Activated CD4-positive, alpha-beta T cell treated with anti-CD3 and anti-CD28 coated beads for 48 hours (primary cell): Measurements from ENCODE around the gene HSD3B1.
"Not testable (repeated sequence)": the region's sequence is repeated elsewhere in the genome, so short reads cannot be mapped to it uniquely, and the experiment has no call there.

ENCODE experiments used
- DNase-seq: peaks from one replicate; pipeline ENCODE4 v3.0.0-alpha.2; 2020

HSD3B1 gene

GRCh38 chr1:119556423-119556822, 49.4 kb downstream of the HSD3B1 start:
- DNase-seq, result no peak

- DNase-seq, result not testable (repeated sequence)
Measured at GRCh38 chr1:119560402-119560801, 53.4 kb downstream of the HSD3B1 start.

GRCh38 chr1:119564548-119564947, 57.5 kb downstream of the HSD3B1 start:
- DNase-seq, result no peak
